Body of pancreas (tissue), 4 donors: ENCODE results near the gene PTPN12.

Experiments
- POLR2A ChIP-seq, 3 donors: fragments of 450-650 bp; IDR thresholded peaks; one replicate each; pipeline ENCODE4 v1.6.1; 2016; ENCODE audit warnings: antibody characterized with exemption in 3 of 3, mild to moderate bottlenecking in 2 of 3
- TF ChIP-seq, protein P1 (sequence below), 7 experiments: fragments of 450-650 bp in 4 of 7; fragments of 200-600 bp in 3 of 7; sonication (generic) in 3 of 7; IDR thresholded peaks; one replicate each; pipeline ENCODE4 v1.5.1; 2016 to 2019; ENCODE audit warnings: antibody characterized with exemption in 7 of 7

DNA sequence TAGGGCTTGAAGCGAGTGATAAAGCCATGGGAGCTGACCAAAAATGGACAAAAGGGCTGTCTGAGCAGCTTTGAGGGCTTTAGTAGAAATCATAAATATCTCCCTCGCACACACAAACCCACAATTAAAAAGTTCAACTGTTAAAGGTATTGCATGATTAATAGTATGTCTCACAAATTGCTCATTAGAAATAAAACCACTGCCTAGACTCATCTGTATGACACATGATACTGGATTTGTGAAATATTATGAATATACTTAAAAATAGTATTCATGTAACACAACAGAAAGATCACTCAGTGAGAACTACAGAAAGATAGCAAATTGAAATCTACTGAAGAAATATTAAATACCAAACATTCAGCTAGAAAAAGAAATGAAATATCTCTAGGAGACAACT is 11.9 kb upstream of the PTPN12 start:
- TF ChIP-seq, protein P1, sequence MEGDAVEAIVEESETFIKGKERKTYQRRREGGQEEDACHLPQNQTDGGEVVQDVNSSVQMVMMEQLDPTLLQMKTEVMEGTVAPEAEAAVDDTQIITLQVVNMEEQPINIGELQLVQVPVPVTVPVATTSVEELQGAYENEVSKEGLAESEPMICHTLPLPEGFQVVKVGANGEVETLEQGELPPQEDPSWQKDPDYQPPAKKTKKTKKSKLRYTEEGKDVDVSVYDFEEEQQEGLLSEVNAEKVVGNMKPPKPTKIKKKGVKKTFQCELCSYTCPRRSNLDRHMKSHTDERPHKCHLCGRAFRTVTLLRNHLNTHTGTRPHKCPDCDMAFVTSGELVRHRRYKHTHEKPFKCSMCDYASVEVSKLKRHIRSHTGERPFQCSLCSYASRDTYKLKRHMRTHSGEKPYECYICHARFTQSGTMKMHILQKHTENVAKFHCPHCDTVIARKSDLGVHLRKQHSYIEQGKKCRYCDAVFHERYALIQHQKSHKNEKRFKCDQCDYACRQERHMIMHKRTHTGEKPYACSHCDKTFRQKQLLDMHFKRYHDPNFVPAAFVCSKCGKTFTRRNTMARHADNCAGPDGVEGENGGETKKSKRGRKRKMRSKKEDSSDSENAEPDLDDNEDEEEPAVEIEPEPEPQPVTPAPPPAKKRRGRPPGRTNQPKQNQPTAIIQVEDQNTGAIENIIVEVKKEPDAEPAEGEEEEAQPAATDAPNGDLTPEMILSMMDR (IDR thresholded peaks at IDR 0.05) = no peak
- no peak for TF ChIP-seq POLR2A (IDR thresholded peaks at IDR 0.05)
